HepG2 (cell line): ENCODE results near the gene TFB1M. TPM values are rescaled to one million over a fixed set of nuclear protein-coding genes. Genes with fewer than 3 reads are reported as not detected.

Experiments used
- AHR ChIP-seq: IDR thresholded peaks from 2 replicates; pipeline ENCODE4 v1.6.1; 2018; ENCODE audit warnings: missing genetic modification reagents, missing compliant biosample characterization
- CHD4 ChIP-seq: fragments of 200-600 bp; sonication (generic); IDR thresholded peaks from 2 replicates; pipeline ENCODE4 v1.7.0; 2017; ENCODE audit warnings: mild to moderate bottlenecking, low read length, borderline replicate concordance
- CTCF ChIP-seq: sonication (generic); formaldehyde crosslinking; IDR thresholded peaks from 2 replicates; pipeline ENCODE4 v1.5.0; 2020; ENCODE audit warnings: mild to moderate bottlenecking, missing genetic modification reagents, moderate library complexity
- HDAC6 ChIP-seq: fragments of 200-600 bp; sonication (generic); IDR thresholded peaks from 2 replicates; pipeline ENCODE4 v1.7.0; 2017; ENCODE audit warnings: mild to moderate bottlenecking, antibody characterized with exemption, low read length, low read depth
- HNRNPL ChIP-seq: fragments of 200-400 bp; formaldehyde crosslinking; IDR thresholded peaks from 2 replicates; pipeline ENCODE4 v1.6.1; 2017; ENCODE audit warnings: mild to moderate bottlenecking, low read depth, low read length
- JUN ChIP-seq: sonication (generic); formaldehyde crosslinking; IDR thresholded peaks from 2 replicates; pipeline ENCODE4 v1.4.0; 2020; ENCODE audit warnings: mild to moderate bottlenecking, missing genetic modification reagents
- KDM2A ChIP-seq: sonication (generic); formaldehyde crosslinking; IDR thresholded peaks from 2 replicates; pipeline ENCODE4 v1.4.0; 2020; ENCODE audit warnings: low read depth, missing genetic modification reagents, borderline replicate concordance
- KLF15 ChIP-seq: sonication (generic); formaldehyde crosslinking; IDR thresholded peaks from 2 replicates; pipeline ENCODE4 v1.8.1; 2023; ENCODE audit warnings: borderline replicate concordance, mild to moderate bottlenecking, inconsistent platforms, missing genetic modification reagents, mixed read lengths
- MATR3 ChIP-seq: sonication (generic); formaldehyde crosslinking; IDR thresholded peaks from 2 replicates; pipeline ENCODE4 v1.4.0; 2020; ENCODE audit warnings: missing genetic modification reagents
- MED13 ChIP-seq: sonication (generic); formaldehyde crosslinking; IDR thresholded peaks from 2 replicates; pipeline ENCODE4 v1.5.0; 2020; ENCODE audit warnings: missing genetic modification reagents
- MEF2D ChIP-seq: sonication (generic); formaldehyde crosslinking; IDR thresholded peaks from 2 replicates; pipeline ENCODE4 v1.5.1; 2020; ENCODE audit warnings: mild to moderate bottlenecking, missing genetic modification reagents
- MTA1 ChIP-seq: sonication (generic); formaldehyde crosslinking; IDR thresholded peaks from 2 replicates; pipeline ENCODE4 v1.4.0; 2020; ENCODE audit warnings: missing genetic modification reagents, mild to moderate bottlenecking, borderline replicate concordance
- NCOA5 ChIP-seq: sonication (generic); formaldehyde crosslinking; IDR thresholded peaks from 2 replicates; pipeline ENCODE4 v1.4.0; 2020; ENCODE audit warnings: missing genetic modification reagents
- NFE2 ChIP-seq: sonication (generic); formaldehyde crosslinking; IDR thresholded peaks from 2 replicates; pipeline ENCODE4 v1.4.0; 2020; ENCODE audit warnings: missing genetic modification reagents
- PHF8 ChIP-seq: sonication (generic); formaldehyde crosslinking; IDR thresholded peaks from 2 replicates; pipeline ENCODE4 v1.5.0; 2020; ENCODE audit warnings: missing genetic modification reagents
- POLR2AphosphoS2 ChIP-seq: IDR thresholded peaks from 2 replicates; pipeline ENCODE4 v1.6.1; 2011; ENCODE audit warnings: low read depth, low read length, improper control_type of control experiment
- SMYD3 ChIP-seq: sonication (generic); formaldehyde crosslinking; IDR thresholded peaks from 2 replicates; pipeline ENCODE4 v1.8.1; 2023; ENCODE audit warnings: mild to moderate bottlenecking, missing genetic modification reagents
- SNAPC2 ChIP-seq: sonication (generic); formaldehyde crosslinking; IDR thresholded peaks from 2 replicates; pipeline ENCODE4 v1.8.1; 2022; ENCODE audit warnings: mild to moderate bottlenecking, missing genetic modification reagents
- SRF ChIP-seq: IDR thresholded peaks from 2 replicates; pipeline ENCODE4 v1.6.1; 2011; ENCODE audit warnings: mild to moderate bottlenecking, low read depth, low read length, moderate library complexity
- ZFP36L2 ChIP-seq: sonication (generic); formaldehyde crosslinking; IDR thresholded peaks from 2 replicates; pipeline ENCODE4 v1.4.0; 2020; ENCODE audit warnings: missing genetic modification reagents
- ZNF205 ChIP-seq: IDR thresholded peaks from 2 replicates; pipeline ENCODE4 v1.6.1; 2018; ENCODE audit warnings: missing biosample characterization, missing genetic modification reagents
- ZNF232 ChIP-seq: sonication (generic); formaldehyde crosslinking; IDR thresholded peaks from 2 replicates; pipeline ENCODE4 v1.4.0; 2020; ENCODE audit warnings: missing genetic modification reagents, borderline replicate concordance
- ZNF24 ChIP-seq: fragments of 450-650 bp; IDR thresholded peaks from 2 replicates; pipeline ENCODE4 v1.6.1; 2017; ENCODE audit warnings: antibody characterized with exemption, mild to moderate bottlenecking
- ZNF720 ChIP-seq: sonication (generic); formaldehyde crosslinking; IDR thresholded peaks from 2 replicates; pipeline ENCODE4 v1.4.0; 2020; ENCODE audit warnings: missing genetic modification reagents
- ZNF816 ChIP-seq: sonication (generic); formaldehyde crosslinking; IDR thresholded peaks from 2 replicates; pipeline ENCODE4 v1.8.0; 2022; ENCODE audit warnings: missing genetic modification reagents, mild to moderate bottlenecking, borderline replicate concordance
- ZNF841 ChIP-seq: sonication (generic); formaldehyde crosslinking; IDR thresholded peaks from 2 replicates; pipeline ENCODE4 v1.8.1; 2023; ENCODE audit warnings: missing genetic modification reagents, borderline replicate concordance
- polyA plus RNA-seq, 8 experiments: library from polyadenylated mRNA; depleted of rRNA in 3 of 8; stranded (reverse) in 7 of 8; unstranded in 1 of 8; fragments of >200 nt; fragmentation: Illumina TruSeq in 4 of 8; extraction: Trizol in 4 of 8; gene quantifications; 2 replicates each; pipeline versions ENCODE4 v1.2.1 to v1.2.3, GENCODE V29; 2011 to 2016; ENCODE audit warnings: low read depth in 4 of 8, missing spikeins in 1 of 8, mixed read lengths in 1 of 8; ENCODE audit not compliant: insufficient read depth in 1 of 8
- total RNA-seq, 5 experiments: library from RNA; depleted of rRNA; stranded (reverse); fragments of >200 nt; fragmentation: Illumina TruSeq; extraction: Trizol; gene quantifications; 2 replicates each; pipeline ENCODE4 v1.2.3, GENCODE V29; 2016; ENCODE audit warnings: low read depth in 1 of 5
- TF ChIP-seq, protein P1 (sequence below): sonication (generic); formaldehyde crosslinking; IDR thresholded peaks from 2 replicates; pipeline ENCODE4 v1.5.1; 2020; ENCODE audit warnings: missing genetic modification reagents, mild to moderate bottlenecking, borderline replicate concordance
- TF ChIP-seq, protein P2 (sequence below): IDR thresholded peaks from 2 replicates; pipeline ENCODE4 v1.6.1; 2016; ENCODE audit warnings: control low read depth

Gene TFB1M
- total and polyA plus RNA-seq, 2 of the 13 experiments (the other 11 are each of a cell fraction or from before 2014, with no cell fraction given): 91.4 to 122 TPM

DNA sequence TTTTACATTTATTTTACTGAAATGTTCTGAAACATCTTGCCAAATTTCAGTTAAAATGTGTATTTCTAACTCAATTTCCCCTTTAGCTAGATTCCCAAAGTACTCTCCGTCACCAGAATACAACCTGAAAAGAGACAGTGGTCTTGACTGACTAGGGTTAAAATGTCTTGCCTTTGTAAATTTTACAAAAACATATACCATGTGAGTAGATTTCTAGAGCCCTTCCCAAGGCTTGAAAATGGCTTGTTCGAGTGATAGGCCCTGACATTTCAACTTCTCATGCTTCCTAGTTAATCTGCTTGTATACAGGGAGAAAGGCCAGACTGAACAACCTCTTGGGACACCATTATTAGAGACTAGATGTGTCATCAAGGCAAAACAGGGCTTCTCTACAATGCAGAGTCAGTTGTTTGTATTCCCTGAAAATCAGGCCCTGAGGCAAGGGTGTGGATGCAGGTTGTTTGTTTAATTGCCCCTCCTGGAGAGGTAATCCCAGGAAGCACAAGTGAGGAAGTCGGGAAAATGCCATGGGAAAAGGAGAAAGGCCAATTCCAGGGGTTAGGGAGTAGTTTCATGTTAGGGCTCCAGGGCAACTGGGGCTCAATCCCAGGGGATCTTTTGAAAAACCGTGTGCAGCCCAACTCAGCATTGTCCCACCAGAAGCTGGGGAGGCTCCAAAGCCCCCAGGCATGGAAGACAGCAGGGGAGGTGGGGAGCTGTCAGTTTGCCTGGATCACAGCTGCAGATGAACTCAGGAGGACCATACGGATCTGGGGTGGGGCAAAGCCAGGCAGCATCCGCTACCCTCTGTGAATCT, 11.6 kb upstream of the TFB1M start (continued):
- TF ChIP-seq CTCF (CRISPR knock-in tag) (no peak), MTA1 (CRISPR knock-in tag) (no peak), NCOA5 (CRISPR knock-in tag) (no peak), KDM2A (no peak), SRF (no peak), HNRNPL (no peak), ZFP36L2 (no peak), ZNF841 (CRISPR knock-in tag) (no peak), PHF8 (peak; percentile 20; the same call in 1 of the 2 replicates), KLF15 (CRISPR knock-in tag) (no peak), MED13 (CRISPR knock-in tag) (no peak), CHD4 (no peak), MEF2D (CRISPR knock-in tag) (0 out of 2 replicates have a peak, but pooled peaks have one; percentile 37), MATR3 (CRISPR knock-in tag) (no peak), HDAC6 (no peak), ZNF205 (CRISPR knock-in tag) (no peak), SMYD3 (CRISPR knock-in tag) (peak; percentile 42; the same call in 1 of the 2 replicates), ZNF232 (CRISPR knock-in tag) (no peak), NFE2 (CRISPR knock-in tag) (no peak), ZNF816 (CRISPR knock-in tag) (no peak), ZNF720 (CRISPR knock-in tag) (no peak), POLR2AphosphoS2 (peak; percentile 69), ZNF24 (no peak), JUN (CRISPR knock-in tag) (no peak; the same call in 1 of the 2 replicates), AHR (no peak), SNAPC2 (CRISPR knock-in tag) (peak; percentile 75)
- TF ChIP-seq, protein P1, sequence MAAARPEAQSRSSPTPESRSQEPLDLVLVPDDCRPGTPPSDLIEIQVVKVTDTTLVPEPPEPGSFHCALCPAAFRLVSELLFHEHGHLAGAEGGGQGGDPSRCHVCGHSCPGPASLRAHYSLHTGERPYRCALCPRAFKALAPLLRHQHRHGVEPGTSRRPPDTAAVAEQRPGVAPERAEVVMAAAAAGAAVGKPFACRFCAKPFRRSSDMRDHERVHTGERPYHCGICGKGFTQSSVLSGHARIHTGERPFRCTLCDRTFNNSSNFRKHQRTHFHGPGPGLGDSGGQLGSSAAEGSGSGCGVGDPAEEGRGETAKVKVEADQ (CRISPR knock-in tag): no peak
- TF ChIP-seq, protein P2, sequence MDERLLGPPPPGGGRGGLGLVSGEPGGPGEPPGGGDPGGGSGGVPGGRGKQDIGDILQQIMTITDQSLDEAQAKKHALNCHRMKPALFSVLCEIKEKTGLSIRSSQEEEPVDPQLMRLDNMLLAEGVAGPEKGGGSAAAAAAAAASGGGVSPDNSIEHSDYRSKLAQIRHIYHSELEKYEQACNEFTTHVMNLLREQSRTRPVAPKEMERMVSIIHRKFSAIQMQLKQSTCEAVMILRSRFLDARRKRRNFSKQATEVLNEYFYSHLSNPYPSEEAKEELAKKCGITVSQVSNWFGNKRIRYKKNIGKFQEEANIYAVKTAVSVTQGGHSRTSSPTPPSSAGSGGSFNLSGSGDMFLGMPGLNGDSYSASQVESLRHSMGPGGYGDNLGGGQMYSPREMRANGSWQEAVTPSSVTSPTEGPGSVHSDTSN (CRISPR knock-in tag): no peak
